BJ (cell line): ENCODE measurements around the gene CDC25C. TPM values are rescaled to one million over a fixed set of nuclear protein-coding genes. Genes with fewer than 3 reads are reported as not detected.
A peak's percentile ranks its signal among the peaks of the same experiment; 100 is the strongest.
"Not testable (repeated sequence)": the region's sequence is repeated elsewhere in the genome, so short reads cannot be mapped to it uniquely, and the experiment has no call there.

ENCODE experiments used
- CTCF ChIA-PET: fragments of 350-600 bp; formaldehyde crosslinking; extraction: SDS; loops from one replicate; lab custom pipeline; 2021; ENCODE audit warnings: antibody characterized with exemption, inconsistent platforms; lab: Yijun Ruan, JAX
- POLR2A ChIA-PET: fragments of 300-600 bp; sonication (Branson Sonifier 250); formaldehyde crosslinking; extraction: SDS; loops from one replicate; lab custom pipeline; 2021; ENCODE audit warnings: antibody characterized with exemption; lab: Charles Lee
- DNase-seq: peaks from one replicate; pipeline ENCODE4 v3.0.0-alpha.2; 2011; ENCODE audit warnings: low read depth
- H3K27me3 ChIP-seq: 2 replicates; pipeline ENCODE4 v1.6.0; 2011; ENCODE audit warnings: low read length; ENCODE audit not compliant: control insufficient read depth, insufficient read depth
- H3K36me3 ChIP-seq: 2 replicates; pipeline ENCODE4 v1.5.1; 2011; ENCODE audit warnings: low read length; ENCODE audit not compliant: control insufficient read depth, insufficient read depth
- H3K4me3 ChIP-seq: 2 replicates; pipeline ENCODE4 v1.5.1; 2011; ENCODE audit warnings: low read depth, mild to moderate bottlenecking, control low read depth, low read length
- polyA plus RNA-seq: library from polyadenylated mRNA; depleted of rRNA; stranded (reverse); fragments of >200 nt; gene quantifications from 2 replicates; pipeline ENCODE4 v1.2.3, GENCODE V29; 2011
- TF ChIP-seq, protein P1 (sequence below): IDR thresholded peaks from 2 replicates; pipeline ENCODE4 v1.5.1; 2011; ENCODE audit warnings: low read depth, mild to moderate bottlenecking, control low read depth, inconsistent platforms, low read length, moderate library complexity; ENCODE audit not compliant: insufficient read depth

CDC25C gene
- polyA plus RNA-seq, 1 experiment, result 7.8 TPM

DNA sequence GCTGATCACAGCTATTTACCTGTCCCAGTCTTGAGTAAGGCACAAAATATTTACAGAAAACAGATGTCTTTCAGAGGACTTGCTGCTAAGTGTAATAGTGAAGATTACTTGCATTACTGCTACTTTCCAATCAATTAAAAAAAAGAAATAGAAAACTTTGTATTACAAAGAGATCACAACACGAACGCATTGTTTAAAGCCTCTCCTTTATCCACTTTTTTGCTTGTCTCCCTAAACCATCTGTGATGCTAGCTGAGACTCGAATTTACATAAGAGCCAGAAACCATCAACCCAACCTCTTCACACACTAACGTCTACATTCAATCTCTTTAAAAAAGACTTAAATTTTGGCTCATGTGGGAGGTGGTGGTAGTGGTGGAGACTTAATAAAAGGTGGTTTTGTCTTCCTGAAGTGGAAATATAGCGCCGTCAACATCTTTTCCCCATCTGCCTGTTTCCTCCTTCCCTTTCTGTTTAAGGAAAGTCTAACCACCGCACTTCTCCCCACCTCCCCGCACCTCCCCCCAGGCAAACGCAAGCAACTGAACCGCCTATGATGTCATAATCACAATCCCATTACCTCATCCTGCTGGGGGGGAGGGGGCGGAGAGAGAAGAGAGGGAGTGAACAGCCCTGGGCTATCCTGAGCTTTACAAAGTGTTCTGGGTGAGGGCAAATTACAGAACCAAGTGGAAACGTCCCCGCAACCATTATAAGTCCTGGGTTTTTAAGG lies 5.5 kb upstream of the CDC25C start:
- TF ChIP-seq, protein P1, sequence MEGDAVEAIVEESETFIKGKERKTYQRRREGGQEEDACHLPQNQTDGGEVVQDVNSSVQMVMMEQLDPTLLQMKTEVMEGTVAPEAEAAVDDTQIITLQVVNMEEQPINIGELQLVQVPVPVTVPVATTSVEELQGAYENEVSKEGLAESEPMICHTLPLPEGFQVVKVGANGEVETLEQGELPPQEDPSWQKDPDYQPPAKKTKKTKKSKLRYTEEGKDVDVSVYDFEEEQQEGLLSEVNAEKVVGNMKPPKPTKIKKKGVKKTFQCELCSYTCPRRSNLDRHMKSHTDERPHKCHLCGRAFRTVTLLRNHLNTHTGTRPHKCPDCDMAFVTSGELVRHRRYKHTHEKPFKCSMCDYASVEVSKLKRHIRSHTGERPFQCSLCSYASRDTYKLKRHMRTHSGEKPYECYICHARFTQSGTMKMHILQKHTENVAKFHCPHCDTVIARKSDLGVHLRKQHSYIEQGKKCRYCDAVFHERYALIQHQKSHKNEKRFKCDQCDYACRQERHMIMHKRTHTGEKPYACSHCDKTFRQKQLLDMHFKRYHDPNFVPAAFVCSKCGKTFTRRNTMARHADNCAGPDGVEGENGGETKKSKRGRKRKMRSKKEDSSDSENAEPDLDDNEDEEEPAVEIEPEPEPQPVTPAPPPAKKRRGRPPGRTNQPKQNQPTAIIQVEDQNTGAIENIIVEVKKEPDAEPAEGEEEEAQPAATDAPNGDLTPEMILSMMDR, result no peak
- Histone ChIP-seq H3K27me3 (no peaks in the 10 kb centered on the region), H3K4me3 (peak overlapping the region; percentile 77), H3K36me3 (peaks cover 3% of the 10 kb centered on the region; the same call in 1 of the 2 replicates)
- no peak for DNase-seq
- POLR2A ChIA-PET, result interaction anchor here (0.8 kb wide), 1 partner anchor 239 kb away, joined by 3 read pairs; no protein-coding TSS in a partner anchor
- CTCF ChIA-PET, result interaction anchor here (8.9 kb wide), 1 partner anchor 15 kb away, joined by 118 read pairs; the partner anchor contains the start of gene KDM3B

DNA sequence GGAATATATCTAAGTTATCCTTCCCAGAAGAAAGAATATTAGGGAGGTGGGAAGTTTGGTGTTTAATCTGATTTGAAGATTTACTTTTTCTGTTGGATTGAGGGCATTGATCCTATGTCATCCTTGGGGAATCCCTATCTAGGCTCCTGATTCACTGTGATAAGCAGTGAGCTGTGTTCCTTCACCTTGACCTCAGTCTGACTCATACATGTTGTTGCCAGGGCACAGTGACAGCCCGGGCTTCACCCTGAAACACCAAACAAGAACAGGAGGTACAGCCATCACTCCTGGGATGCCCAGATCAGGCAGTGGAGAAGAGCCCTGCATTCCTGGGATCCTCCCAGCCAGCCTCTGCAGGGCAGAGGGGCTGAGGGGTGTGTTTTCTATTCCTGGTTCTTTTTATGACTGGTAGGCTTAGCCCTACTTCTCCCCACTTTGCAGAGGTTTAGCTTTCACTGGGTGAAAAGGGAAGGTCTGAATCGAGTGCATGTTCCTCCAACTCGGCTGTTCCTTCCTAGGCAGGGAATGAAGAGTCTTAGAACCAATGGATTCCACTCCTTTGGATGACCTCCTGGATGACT lies 3.4 kb upstream of the CDC25C start:
- CTCF ChIA-PET, result interaction anchor here (0.9 to 2.3 kb wide), 3 partner anchors 17 to 92 kb away, joined by 3 to 7 read pairs (median 4); partner anchors contain the start of gene KDM3B
- POLR2A ChIA-PET, result no interaction called here
- TF ChIP-seq, protein P1, result no peak
- Histone ChIP-seq H3K27me3 (no peaks in the 10 kb centered on the region), H3K4me3 (no peak overlapping the region), H3K36me3 (no peaks in the 10 kb centered on the region)
- DNase-seq, result no peak

DNA sequence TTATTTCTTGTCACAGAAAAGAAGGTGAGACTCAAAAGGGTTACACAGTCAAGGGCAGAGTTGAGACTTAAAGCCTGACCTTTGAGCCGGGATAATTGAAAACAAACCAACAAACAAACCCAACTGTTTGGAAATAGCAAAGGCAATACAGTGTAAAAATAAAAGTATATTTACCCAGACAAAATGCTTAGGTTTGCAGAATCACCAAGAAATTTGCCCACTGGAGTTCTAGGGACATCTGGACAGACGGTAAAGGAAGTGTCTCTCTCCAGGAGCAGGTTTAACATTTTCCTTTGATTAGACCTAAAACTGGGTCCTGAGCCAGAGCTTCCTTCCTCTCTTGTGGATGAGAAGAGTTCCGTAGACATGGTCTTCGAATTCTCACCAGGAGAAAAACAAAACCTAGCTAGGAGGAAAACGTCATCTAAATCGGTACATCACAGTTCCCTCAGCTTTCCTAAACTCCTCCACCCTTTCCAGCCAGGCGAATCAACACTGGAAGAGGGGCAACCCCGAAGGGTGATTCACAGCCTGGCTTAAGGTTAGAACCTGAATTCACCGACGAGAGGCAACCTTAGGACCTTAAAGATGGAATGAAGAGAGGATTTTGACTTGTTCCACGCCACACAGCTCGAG lies 673 bp downstream of the CDC25C start:
- Histone ChIP-seq H3K36me3 (no peaks in the 10 kb centered on the region; the same call in 1 of the 2 replicates), H3K4me3 (peak overlapping the region; percentile 50), H3K27me3 (no peaks in the 10 kb centered on the region)
- TF ChIP-seq, protein P1, result no peak
- ChIA-PET POLR2A (no interaction called here), CTCF (interaction anchor here (2.7 kb wide), 1 partner anchor 21 kb away, joined by 24 read pairs; the partner anchor contains the start of gene KDM3B)
- no peak for DNase-seq

DNA sequence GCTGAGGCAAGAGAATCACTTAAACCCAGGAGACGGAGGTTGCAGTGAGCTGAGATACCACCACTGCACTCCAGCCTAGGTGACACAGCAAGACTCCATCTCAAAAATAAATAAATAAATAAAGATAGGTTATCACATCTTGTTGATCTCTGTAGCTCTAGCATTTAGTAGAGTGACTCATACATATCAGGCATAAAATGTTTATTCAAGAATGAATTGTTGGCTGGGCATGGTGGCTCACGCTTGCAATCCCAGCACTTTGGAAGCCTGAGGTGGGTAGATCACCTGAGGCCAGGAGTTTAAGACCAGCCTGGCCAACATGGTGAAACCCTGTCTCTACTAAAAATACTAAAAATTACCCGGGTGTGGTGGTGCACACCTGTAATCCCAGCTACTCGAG lies 13.4 kb downstream of the CDC25C start:
- CTCF ChIA-PET, result interaction anchor here (0.8 kb wide), 1 partner anchor 17 kb away, joined by 3 read pairs; no protein-coding TSS in a partner anchor
- DNase-seq, POLR2A ChIA-PET, H3K36me3 ChIP-seq, H3K4me3 ChIP-seq, H3K27me3 ChIP-seq: not testable (repeated sequence)

DNA sequence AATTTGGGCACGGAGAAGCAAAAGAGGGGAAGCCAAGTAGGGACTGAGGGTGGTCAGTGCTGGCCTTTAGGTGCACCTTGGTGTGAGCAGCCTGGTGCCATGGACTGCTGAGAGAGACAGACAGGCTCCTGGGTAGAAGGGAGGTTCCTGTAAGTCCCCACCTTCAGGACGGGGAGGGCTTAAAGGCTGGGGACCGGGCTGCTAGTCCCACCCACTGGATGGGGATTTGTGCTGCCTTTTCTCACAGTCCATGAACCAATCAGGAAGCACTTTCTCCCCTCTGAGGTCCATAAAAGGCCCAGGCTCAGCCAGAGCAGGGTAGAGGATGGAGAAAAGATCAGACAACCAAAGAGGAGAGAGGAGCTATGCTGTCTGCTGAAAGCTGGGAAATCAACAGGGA lies 15.2 kb downstream of the CDC25C start:
- Histone ChIP-seq H3K27me3 (no peaks in the 10 kb centered on the region), H3K4me3 (no peak overlapping the region), H3K36me3 (no peaks in the 10 kb centered on the region)
- TF ChIP-seq, protein P1, result no peak
- DNase-seq, result no peak
- POLR2A ChIA-PET, result no interaction called here
- CTCF ChIA-PET, result interaction anchor here (0.7 kb wide), 1 partner anchor 249 kb away, joined by 3 read pairs; no protein-coding TSS in a partner anchor
